ENCODE measurements around the gene SPSB4. TPM values are rescaled to one million over a fixed set of nuclear protein-coding genes. Genes with fewer than 3 reads are reported as not detected.

SPSB4 gene
- total and polyA plus RNA-seq, 10 donors = 0.87 to 10.7 (median 5.9) TPM

GRCh38 chr3:141076797-141077571 lies 25.8 kb downstream of the SPSB4 start:
- DNase-seq = peak; percentile 83
- Histone ChIP-seq H3K27ac (peak overlapping the region in 6 of 8 donors; percentile 32 to 64 (median 55)), H3K27me3 (replicated peaks in 1 of 7) (no peaks in the 10 kb centered on the region), H3K4me1 (peaks cover 0 to 14% (median 6%) of the 10 kb centered on the region in 6 donors), H3K4me3 (peak overlapping the region in 6 of 8 donors; percentile 1 to 57 (median 12)), H3K36me3 (no peaks in the 10 kb centered on the region), H3K9me3 (no peaks in the 10 kb centered on the region)
- intact Hi-C loops (cut with DNase I; ENCODE audit: low total_unique reads) = no loop called here
- TF ChIP-seq CTCF (IDR thresholded peaks at IDR 0.05 in 8 of 11, conservative IDR thresholded peaks at IDR 0.05 in 3 of 11) = no peak
- TF ChIP-seq POLR2A (IDR thresholded peaks at IDR 0.05) = no peak
- TF ChIP-seq POLR2AphosphoS5 (IDR thresholded peaks at IDR 0.05) = peak in 1 of 3 donors; percentile 42
- WGBS, 5 donors = 10 to 31% (median 20%) methylated on average over 23 of the region's 23 CpGs

- peak overlapping the region in 3 of 8 donors; percentile 55 to 64 (median 63) for H3K27ac ChIP-seq
- 71 to 92% (median 85%) methylated on average over 6 of the region's 6 CpGs for WGBS, 5 donors
- H3K27me3 ChIP-seq (replicated peaks in 1 of 7) = no peaks in the 10 kb centered on the region
- H3K36me3 ChIP-seq = no peaks in the 10 kb centered on the region
- intact Hi-C loops (cut with DNase I; ENCODE audit: low total_unique reads) = no loop called here
- TF ChIP-seq CTCF (IDR thresholded peaks at IDR 0.05 in 8 of 11, conservative IDR thresholded peaks at IDR 0.05 in 3 of 11) (no peak), POLR2A (IDR thresholded peaks at IDR 0.05) (no peak), POLR2AphosphoS5 (IDR thresholded peaks at IDR 0.05) (no peak)
- peaks cover 0 to 14% (median 6%) of the 10 kb centered on the region in 6 donors for H3K4me1 ChIP-seq
- DNase-seq = no peak
- no peaks in the 10 kb centered on the region for H3K9me3 ChIP-seq
- peak overlapping the region in 2 of 8 donors; percentile 36 to 57 for H3K4me3 ChIP-seq
These were observed 26.5 kb downstream of the SPSB4 start for GRCh38 chr3:141077631-141078030.

- H3K4me1 ChIP-seq = peaks cover 0 to 14% (median 6%) of the 10 kb centered on the region in 6 donors
- no peaks in the 10 kb centered on the region for H3K9me3 ChIP-seq
- intact Hi-C loops (cut with DNase I; ENCODE audit: low total_unique reads) = no loop called here
- H3K27me3 ChIP-seq (replicated peaks in 1 of 7) = no peaks in the 10 kb centered on the region
- no peaks in the 10 kb centered on the region for H3K36me3 ChIP-seq
- DNase-seq = no peak
- H3K27ac ChIP-seq = no peak overlapping the region
- 82 to 94% (median 94%) methylated on average over 2 to 3 of the region's 3 CpGs for WGBS, 5 donors
- TF ChIP-seq POLR2AphosphoS5 (IDR thresholded peaks at IDR 0.05) (no peak), POLR2A (IDR thresholded peaks at IDR 0.05) (no peak), CTCF (IDR thresholded peaks at IDR 0.05 in 8 of 11, conservative IDR thresholded peaks at IDR 0.05 in 3 of 11) (no peak)
- no peak overlapping the region for H3K4me3 ChIP-seq
These were observed 27.1 kb downstream of the SPSB4 start for GRCh38 chr3:141078200-141078599.

GRCh38 chr3:141080431-141080830 lies 29.3 kb downstream of the SPSB4 start:
- Histone ChIP-seq H3K4me3 (no peak overlapping the region), H3K27me3 (replicated peaks in 1 of 7) (peaks cover 0 to 3% (median 0%) of the 10 kb centered on the region in 7 donors), H3K36me3 (no peaks in the 10 kb centered on the region), H3K9me3 (no peaks in the 10 kb centered on the region), H3K4me1 (peaks cover 0 to 14% (median 6%) of the 10 kb centered on the region in 6 donors), H3K27ac (no peak overlapping the region)
- intact Hi-C loops (cut with DNase I; ENCODE audit: low total_unique reads) = no loop called here
- TF ChIP-seq CTCF (IDR thresholded peaks at IDR 0.05 in 8 of 11, conservative IDR thresholded peaks at IDR 0.05 in 3 of 11) (no peak), POLR2AphosphoS5 (IDR thresholded peaks at IDR 0.05) (no peak), POLR2A (IDR thresholded peaks at IDR 0.05) (no peak)
- peak; percentile 38 for DNase-seq
- WGBS, 5 donors = 40 to 88% (median 71%) methylated on average over 1 to 3 of the region's 3 CpGs
